HG02943 (cell line): Measurements from ENCODE around the gene EPM2AIP1.
"Not testable (repeated sequence)": the region's sequence is repeated elsewhere in the genome, so short reads cannot be mapped to it uniquely, and the experiment has no call there.

Experiments used
- ATAC-seq: cut with Tn5 transposase; IDR thresholded peaks from one replicate; pipeline ENCODE4 v1.9.1; 2021; ENCODE audit warnings: mild to moderate bottlenecking, low read depth, moderate library complexity; ENCODE audit not compliant: unreplicated experiment

EPM2AIP1 gene

GRCh38 chr3:36993326-36994283 is 674 bp upstream of the EPM2AIP1 start, which contains the start of gene MLH1:
MLH1 (plus strand) TSS chr3:36993518; CDS start chr3:36993548, 30 bp downstream.
- ATAC-seq: peak; percentile 96

DNA sequence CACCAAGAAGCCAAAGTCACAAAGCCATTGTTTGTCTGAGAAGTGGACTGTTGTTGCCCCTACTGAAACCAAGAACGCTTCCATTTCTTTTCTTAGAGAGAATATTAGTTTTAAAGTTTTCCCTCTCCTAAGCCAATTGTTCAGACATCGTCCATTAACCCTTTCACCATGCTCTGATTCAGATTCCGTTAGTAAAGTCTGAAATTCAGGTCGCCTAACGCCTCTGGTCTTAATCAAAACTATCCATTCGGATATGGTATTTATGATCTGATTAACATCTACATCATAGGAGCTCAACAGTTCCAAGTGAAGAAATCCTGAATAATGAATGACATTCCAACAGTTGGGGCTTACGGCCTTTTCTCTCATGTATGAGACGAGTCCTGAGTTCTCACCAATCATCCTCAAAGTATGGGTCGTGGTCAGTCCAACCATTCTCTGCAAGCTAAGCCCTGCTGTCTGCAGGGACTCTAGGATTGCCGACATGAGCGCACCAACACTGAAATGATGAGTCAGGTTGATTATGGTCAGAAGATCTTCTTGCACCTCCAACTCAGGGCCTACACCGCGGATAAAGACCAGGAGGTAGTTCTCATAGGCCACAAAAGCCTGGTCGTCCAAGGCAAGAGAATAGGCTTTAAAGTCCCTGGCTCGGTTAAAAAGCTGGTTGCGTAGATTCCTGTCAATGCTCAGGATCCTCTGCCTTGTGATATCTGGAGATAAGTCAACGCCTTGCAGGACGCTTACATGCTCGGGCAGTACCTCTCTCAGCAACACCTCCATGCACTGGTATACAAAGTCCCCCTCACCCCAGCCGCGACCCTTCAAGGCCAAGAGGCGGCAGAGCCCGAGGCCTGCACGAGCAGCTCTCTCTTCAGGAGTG is 767 bp downstream of the EPM2AIP1 start:
- no peak for ATAC-seq

- no peak for ATAC-seq
Measured at GRCh38 chr3:36991147-36991546, 1.8 kb downstream of the EPM2AIP1 start.

DNA sequence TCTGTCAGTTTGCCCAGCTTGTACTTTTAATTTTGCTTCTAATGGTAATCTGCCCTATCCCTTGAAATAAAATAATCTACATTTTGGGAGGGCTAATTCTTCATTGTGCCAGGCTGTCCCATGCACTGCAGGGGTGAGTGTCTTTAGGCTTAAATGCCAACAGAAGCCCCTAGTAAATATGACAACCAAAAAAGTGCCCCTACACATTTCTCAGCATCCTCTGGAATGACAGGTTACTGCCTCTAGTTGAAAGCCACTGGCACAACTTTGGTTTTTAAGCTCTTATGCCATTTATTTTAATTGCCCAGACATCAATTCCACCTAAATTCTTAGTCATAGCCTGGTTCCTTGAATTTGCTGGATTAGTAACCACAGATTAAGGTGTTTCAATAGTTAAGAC is 3.4 kb downstream of the EPM2AIP1 start:
- no peak for ATAC-seq

- no peak for ATAC-seq
Measured at GRCh38 chr3:36989005-36989404, 3.9 kb downstream of the EPM2AIP1 start.

DNA sequence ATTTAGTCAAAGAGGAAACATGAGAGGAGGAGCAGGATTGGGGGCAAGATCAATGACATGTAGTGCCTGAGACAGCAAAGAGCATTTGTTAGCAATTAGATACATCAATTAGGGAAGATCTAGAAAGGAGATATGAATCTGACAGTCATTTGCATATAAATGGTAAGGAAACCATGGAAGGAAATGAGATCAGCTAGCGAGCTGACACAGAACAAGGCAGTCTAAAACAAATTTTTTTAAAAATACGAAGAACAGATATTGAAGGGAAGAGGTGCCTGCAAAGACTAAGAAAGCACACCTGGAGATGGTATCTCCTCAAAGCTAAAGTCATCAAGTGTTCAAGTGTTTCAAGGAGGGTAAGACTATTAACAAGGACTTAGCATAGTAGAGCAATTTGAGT is 4.6 kb downstream of the EPM2AIP1 start:
- no peak for ATAC-seq

DNA sequence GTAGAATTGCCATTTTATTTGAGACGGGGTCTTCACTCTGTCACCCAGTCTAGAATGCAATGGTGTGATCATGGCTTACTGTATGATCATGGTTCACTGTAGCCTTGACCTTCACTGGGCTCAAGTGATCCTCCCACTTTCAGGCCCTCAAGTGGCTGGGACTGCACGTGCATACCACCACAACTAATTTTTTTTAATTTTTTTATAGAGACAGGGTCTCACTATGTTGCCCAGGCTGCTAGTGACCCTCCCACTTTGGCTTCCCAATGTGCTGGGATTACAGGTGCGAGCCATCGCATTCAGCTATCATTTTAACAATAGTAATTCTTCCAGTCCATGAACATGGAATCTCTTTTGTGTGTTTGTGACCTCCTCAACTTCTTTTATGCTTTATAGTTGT is 11.9 kb downstream of the EPM2AIP1 start:
- ATAC-seq: no peak

DNA sequence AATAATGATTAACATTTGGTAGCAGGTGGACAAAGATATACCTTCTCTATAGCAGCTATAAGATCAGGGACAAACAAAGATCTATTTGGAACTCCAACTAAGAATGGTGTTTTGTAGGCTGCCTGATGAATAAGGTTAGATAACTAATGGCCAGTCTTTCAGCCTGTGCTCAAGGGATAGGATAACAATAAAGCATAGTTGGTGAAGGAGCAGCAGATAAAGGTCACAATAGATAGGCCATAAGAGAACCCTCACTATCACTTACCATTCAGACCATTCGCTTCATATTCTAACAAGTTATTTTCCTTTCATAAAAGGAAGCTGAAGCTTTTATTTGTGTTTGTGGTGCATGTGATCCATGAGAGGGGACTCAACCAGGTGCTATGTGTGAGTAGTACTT is 19.8 kb downstream of the EPM2AIP1 start:
- no peak for ATAC-seq

- ATAC-seq: no peak
Measured at GRCh38 chr3:36972163-36972562, 20.8 kb downstream of the EPM2AIP1 start.

GRCh38 chr3:36969540-36970432 is 23.1 kb downstream of the EPM2AIP1 start:
- ATAC-seq: peak; percentile 92

DNA sequence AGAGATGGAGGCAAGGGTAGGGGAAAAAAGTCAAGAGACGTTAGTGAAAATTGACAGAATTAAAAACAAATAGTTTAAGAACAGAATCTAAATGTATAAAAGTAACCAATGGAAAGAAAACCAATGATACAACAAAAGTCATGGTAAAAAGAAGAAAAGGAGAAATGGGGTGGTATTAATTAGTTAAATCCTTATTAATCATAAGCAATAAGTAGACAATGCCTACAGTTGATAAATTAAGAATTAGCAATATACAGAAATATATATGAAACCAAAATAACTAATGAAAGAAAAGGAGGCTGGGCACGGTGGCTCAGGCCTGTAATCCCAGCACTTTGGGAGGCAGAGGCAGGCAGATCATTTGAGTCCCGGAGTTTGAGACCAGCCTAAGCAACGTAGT is 23.8 kb downstream of the EPM2AIP1 start:
- ATAC-seq: no peak

DNA sequence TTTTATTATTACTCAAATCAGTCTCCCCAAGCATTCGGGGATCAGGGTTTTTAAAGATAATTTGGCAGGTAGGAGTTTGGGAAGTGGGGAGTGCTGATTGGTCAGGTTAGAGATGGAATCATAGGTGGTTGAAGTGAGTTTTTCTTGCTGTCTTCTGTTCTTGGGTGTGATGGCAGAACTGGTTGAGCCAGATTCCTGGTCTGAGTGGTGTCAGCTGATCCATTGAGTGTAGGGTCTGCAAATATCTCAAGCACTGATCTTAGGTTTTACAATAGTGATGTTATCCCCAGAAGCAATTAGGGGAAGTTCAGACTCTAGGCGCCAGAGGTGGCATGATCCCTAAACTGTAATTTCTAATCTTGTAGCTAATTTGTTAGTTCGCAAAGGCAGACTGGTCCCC is 27.5 kb downstream of the EPM2AIP1 start:
- ATAC-seq: no peak

GRCh38 chr3:36964817-36965216 is 28.1 kb downstream of the EPM2AIP1 start:
- ATAC-seq: no peak

- no peak for ATAC-seq
Measured at GRCh38 chr3:36964331-36964730, 28.6 kb downstream of the EPM2AIP1 start.

DNA sequence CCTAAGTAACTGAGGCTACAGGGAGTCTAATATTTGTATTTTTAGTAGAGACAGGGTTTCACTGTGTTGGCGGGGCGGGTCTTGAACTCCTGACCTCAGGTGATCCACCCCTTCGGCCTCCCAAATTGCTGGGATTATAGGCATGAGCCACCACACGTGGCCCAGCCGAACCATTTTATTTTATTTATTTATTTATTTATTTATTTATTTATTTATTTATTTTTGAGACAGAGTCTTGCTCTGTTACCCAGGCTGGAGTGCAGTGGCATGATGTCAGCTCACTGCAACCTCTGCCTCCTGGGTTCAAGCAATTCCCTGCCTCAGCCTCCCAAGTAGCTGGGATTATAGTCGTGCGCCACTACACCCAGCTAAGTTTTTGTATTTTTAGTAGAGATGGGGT is 29.9 kb downstream of the EPM2AIP1 start:
- ATAC-seq: not testable (repeated sequence)

DNA sequence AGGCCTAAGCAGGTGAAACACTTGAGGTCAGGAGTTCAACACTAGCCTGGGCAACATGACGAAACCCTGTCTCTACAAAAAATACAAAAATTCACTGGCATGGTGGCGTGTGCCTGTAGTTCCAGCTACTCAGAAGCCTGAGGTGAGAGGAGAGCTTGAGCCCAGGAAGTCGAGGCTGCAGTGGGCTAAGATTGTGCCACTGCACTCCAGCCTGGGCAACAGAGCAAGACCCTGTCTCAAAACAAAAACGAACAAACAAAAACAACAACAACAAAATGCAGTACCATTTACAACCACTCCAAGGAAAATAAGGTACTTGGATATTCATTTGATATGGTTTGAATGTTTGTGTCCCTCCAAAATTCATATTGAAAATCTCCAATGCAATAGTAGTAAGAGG is 32.4 kb downstream of the EPM2AIP1 start:
- ATAC-seq: no peak

DNA sequence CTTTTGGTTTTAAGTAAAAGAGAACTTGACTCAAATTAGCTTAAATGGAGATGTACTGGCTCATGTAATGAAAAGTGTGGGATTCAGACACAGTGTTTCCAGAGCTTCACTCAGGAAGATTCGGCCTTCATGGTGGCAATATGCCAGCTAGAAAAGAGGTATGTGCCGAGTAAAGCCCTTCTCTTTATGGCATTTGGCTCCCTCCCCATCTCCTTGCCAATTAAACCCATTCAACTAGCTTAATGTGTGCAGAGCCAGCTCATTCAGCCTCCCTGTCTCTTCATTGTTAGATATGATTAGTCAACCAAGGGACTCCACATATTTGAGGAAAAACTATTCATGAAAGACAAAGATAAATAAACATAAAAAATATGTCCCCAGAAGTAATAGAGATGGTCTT is 33.1 kb downstream of the EPM2AIP1 start:
- ATAC-seq: no peak

GRCh38 chr3:36957862-36958686 is 34.9 kb downstream of the EPM2AIP1 start:
- ATAC-seq: no peak

GRCh38 chr3:36957063-36957462 is 35.9 kb downstream of the EPM2AIP1 start:
- ATAC-seq: no peak
